Esophagus (tissue), 2 donors: ENCODE measurements around the gene GET3. TPM values are rescaled to one million over a fixed set of nuclear protein-coding genes. Genes with fewer than 3 reads are reported as not detected.

Experiments
- H3K27ac ChIP-seq, 2 donors: one replicate each; pipeline ENCODE4 v1.5.1; 2013; ENCODE audit warnings: low read depth in 2 of 2, mild to moderate bottlenecking in 2 of 2, inconsistent platforms in 1 of 2, low read length in 1 of 2, moderate library complexity in 1 of 2
- H3K27me3 ChIP-seq, 2 donors: one replicate each; pipeline ENCODE4 v1.6.1; 2013; ENCODE audit warnings: low read length in 2 of 2, control low read depth in 1 of 2, mild to moderate bottlenecking in 1 of 2; ENCODE audit not compliant: insufficient read depth in 2 of 2, control insufficient read depth in 1 of 2
- H3K36me3 ChIP-seq, 2 donors: one replicate each; pipeline ENCODE4 v1.6.1; 2013; ENCODE audit warnings: low read length in 1 of 2; ENCODE audit not compliant: control insufficient read depth in 2 of 2, insufficient read depth in 2 of 2
- H3K4me1 ChIP-seq, 2 donors: one replicate each; pipeline ENCODE4 v1.6.1; 2013; ENCODE audit warnings: low read length in 1 of 2; ENCODE audit not compliant: control insufficient read depth in 2 of 2, insufficient read depth in 2 of 2
- H3K4me3 ChIP-seq, 2 donors: one replicate each; pipeline ENCODE4 v1.5.1; 2013; ENCODE audit warnings: low read length in 2 of 2, mild to moderate bottlenecking in 2 of 2, low read depth in 1 of 2, moderate library complexity in 1 of 2
- H3K9me3 ChIP-seq, 2 donors: one replicate each; pipeline ENCODE4 v1.6.1; 2013; ENCODE audit warnings: mild to moderate bottlenecking in 2 of 2, low read depth in 1 of 2, low read length in 1 of 2, moderate library complexity in 1 of 2; ENCODE audit not compliant: control insufficient read depth in 2 of 2, insufficient read depth in 1 of 2
- WGBS, 2 donors: extraction: QIAGEN DNeasy Blood & Tissue Kit; methylation state at CpG; one replicate each; pipeline ENCODE4 v1.1.7; 2013; 5-methylcytosine and 5-hydroxymethylcytosine counted together
- polyA plus RNA-seq, 2 donors: library from polyadenylated mRNA; stranded (reverse); fragments of 200-250 nt; gene quantifications; one replicate each; pipeline ENCODE4 v1.2.3, GENCODE V29; 2013
- donor health status: healthy with polysubstance abuse.
- donor health status: Bipolar disorder and iron deficiency.

Gene GET3
- polyA plus RNA-seq, 2 donors = 46.2 to 74.1 TPM

DNA sequence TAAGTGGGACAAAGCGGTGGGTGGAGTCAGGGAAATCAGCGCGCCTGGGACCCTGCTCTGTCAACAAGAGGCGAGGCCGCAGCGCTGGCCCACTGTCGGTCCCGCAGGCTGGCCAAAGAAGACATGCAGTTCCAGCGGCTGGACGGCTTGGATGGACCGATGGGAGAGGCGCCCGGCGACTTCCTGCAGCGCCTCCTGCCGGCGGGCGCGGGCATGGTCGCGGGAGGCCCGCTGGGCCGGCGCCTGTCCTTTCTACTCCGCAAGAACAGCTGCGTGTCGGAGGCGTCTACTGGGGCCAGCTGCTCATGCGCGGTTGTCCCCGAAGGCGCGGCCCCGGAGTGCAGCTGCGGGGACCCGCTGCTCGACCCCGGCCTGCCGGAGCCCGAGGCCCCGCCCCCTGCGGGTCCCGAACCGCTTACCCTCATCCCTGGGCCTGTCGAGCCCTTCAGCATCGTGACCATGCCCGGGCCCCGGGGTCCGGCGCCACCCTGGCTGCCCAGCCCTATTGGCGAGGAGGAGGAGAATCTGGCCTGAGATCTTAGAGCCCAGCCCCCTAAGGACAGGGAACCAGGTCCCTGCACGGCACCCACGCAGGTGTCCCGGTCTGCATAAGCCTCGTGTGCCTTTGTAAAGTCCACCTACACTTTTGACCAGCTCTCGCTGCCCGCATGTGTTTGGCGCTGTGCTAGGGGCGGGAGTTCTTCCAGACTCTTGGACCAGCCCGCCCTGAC lies 20.4 kb downstream of the GET3 start:
- Histone ChIP-seq H3K4me3 (peak overlapping the region; percentile 32 to 39), H3K36me3 (peaks cover 0 to 6% of the 10 kb centered on the region in 2 donors), H3K9me3 (no peaks in the 10 kb centered on the region), H3K4me1 (peaks cover 0 to 2% of the 10 kb centered on the region in 2 donors), H3K27me3 (no peaks in the 10 kb centered on the region), H3K27ac (no peak overlapping the region)
- whole genome bisulfite sequencing, 2 donors = 6% methylated on average over 49 to 60 of the region's 60 CpGs

DNA sequence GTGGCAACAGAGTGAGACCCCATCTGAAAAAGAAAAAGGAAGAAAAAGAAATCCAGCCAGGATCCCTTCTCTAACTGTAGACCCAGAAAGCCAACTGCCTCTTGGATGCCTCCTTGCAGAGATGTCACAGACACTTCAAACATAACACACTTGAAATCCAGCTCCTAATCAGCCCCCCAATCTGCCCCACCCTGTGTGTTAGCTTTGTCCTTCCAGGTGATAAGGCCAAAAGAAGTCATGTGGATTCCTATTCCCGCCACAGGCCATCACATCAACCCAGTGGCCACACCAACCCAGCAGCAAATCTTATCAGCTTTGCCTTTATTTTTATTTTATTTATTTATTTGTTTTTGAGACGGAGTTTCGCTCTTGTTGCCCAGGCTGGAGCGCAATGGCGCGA lies 22.4 kb downstream of the GET3 start:
- 92 to 93% methylated on average over 6 of the region's 6 CpGs for WGBS, 2 donors
- H3K27ac ChIP-seq = no peak overlapping the region

DNA sequence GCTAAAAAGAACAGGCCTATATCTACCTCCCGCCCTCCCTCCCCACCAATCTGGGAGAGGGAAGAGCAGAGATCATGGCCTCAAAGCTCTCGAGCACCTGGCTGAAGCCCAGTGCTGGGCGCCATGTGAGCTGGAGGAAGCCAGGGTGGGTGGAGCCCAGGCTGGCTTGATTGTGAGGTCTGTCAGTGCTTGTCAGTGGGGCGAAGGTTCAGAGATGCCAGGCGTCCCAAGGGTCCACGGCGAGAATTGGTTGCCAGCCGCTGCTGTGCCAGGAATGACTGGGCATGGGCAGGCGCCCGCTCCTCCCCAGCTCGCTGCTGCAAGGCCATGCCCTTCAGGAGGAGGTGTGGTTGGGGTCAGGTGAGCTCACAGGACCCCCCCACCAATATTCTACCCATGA lies 25.8 kb downstream of the GET3 start:
- Histone ChIP-seq H3K36me3 (peaks cover 9 to 27% of the 10 kb centered on the region in 2 donors), H3K27ac (no peak overlapping the region)
- WGBS, 2 donors = 87 to 92% methylated on average over 11 of the region's 11 CpGs

More for the DNA sequence above, 22.4 kb downstream of the GET3 start:
- no peaks in the 10 kb centered on the region for H3K4me1 ChIP-seq
- H3K36me3 ChIP-seq = peaks cover 9 to 18% of the 10 kb centered on the region in 2 donors
- no peak overlapping the region for H3K4me3 ChIP-seq
- H3K27me3 ChIP-seq = no peaks in the 10 kb centered on the region
- H3K9me3 ChIP-seq = no peaks in the 10 kb centered on the region

DNA sequence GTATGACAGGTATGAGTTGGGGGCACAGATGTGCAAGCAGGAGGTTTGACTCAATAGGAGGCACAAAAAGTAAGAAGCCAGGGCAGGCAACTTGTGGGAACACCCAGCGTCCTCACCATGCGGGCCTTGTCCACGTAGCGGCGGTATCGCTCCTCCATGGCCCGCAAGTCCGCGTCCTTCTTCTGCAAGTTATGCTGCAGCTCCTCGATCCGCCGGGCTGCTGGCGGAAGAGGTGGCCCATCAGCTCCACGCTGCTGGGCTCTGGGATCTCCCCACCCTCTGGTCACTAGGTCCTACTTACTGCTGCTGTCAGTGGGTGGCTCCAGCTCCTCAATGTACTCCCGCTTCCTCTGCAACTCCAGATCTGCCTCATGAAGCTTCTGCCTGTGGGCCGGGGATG lies 27.4 kb downstream of the GET3 start:
- no peaks in the 10 kb centered on the region for H3K9me3 ChIP-seq
- H3K27me3 ChIP-seq = no peaks in the 10 kb centered on the region
- WGBS, 2 donors = 96 to 99% methylated on average over 16 of the region's 16 CpGs
- H3K36me3 ChIP-seq = peaks cover 9 to 32% of the 10 kb centered on the region in 2 donors
- no peak overlapping the region for H3K4me3 ChIP-seq
- no peak overlapping the region for H3K27ac ChIP-seq
- no peaks in the 10 kb centered on the region for H3K4me1 ChIP-seq

More for the DNA sequence above, 25.8 kb downstream of the GET3 start:
- Histone ChIP-seq H3K27me3 (no peaks in the 10 kb centered on the region), H3K4me3 (no peak overlapping the region), H3K9me3 (no peaks in the 10 kb centered on the region), H3K4me1 (no peaks in the 10 kb centered on the region)

DNA sequence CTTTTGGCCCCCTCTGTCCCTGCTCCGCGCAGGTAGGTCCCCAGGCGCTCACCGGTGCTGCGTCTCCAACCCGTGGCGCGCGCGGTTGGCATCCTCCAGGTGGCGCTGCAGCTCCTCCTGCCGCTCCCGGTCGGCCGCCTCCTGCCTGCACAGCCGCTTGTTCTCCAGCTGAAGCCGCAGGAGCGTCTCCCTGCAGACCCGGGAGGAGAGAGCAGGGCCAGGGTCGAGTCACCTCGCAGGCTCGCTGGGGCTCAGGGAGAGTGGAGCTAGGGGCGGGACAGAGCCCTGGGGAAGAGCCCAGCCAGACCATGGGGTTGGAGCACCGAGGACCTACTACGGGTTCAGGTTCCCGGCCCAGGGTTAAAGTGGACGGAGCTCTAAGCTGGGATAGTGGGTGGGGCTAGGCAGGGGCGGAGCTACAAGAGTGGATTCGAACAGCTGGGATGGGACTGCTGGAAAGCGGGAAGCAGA lies 28.8 kb downstream of the GET3 start:
- peak overlapping the region in 1 of 2 donors; percentile 28 for H3K4me3 ChIP-seq

DNA sequence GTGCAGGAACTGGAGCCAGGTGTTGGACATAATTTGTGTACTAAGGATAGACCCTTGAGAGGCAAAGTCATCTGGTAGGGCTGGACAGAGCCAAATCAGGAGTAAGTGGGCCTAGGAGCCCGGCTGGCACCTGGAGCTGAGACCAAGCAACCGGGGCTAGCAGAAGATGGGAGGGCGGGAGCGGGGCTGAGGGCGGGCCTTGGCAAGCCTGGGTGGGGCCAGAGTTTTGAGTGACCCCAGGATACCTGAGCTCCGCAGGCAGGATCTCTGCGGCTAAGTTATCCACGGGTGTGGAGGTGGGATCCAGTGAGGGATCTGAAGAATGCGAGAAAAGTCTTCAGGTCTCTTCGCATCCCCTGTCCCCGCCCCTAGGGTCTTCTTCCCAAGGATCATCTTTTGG lies 29.9 kb downstream of the GET3 start:
- H3K9me3 ChIP-seq = no peaks in the 10 kb centered on the region
- no peaks in the 10 kb centered on the region for H3K4me1 ChIP-seq
- no peak overlapping the region for H3K4me3 ChIP-seq
- no peaks in the 10 kb centered on the region for H3K27me3 ChIP-seq
- 89 to 91% methylated on average over 11 of the region's 11 CpGs for WGBS, 2 donors
- no peak overlapping the region for H3K27ac ChIP-seq
- peaks cover 14 to 44% of the 10 kb centered on the region in 2 donors for H3K36me3 ChIP-seq

More for the DNA sequence above, 28.8 kb downstream of the GET3 start:
- no peak overlapping the region for H3K27ac ChIP-seq
- H3K27me3 ChIP-seq = no peaks in the 10 kb centered on the region
- H3K9me3 ChIP-seq = no peaks in the 10 kb centered on the region
- H3K36me3 ChIP-seq = peaks cover 14 to 45% of the 10 kb centered on the region in 2 donors
- no peaks in the 10 kb centered on the region for H3K4me1 ChIP-seq
- 39 to 69% methylated on average over 30 of the region's 30 CpGs for WGBS, 2 donors

DNA sequence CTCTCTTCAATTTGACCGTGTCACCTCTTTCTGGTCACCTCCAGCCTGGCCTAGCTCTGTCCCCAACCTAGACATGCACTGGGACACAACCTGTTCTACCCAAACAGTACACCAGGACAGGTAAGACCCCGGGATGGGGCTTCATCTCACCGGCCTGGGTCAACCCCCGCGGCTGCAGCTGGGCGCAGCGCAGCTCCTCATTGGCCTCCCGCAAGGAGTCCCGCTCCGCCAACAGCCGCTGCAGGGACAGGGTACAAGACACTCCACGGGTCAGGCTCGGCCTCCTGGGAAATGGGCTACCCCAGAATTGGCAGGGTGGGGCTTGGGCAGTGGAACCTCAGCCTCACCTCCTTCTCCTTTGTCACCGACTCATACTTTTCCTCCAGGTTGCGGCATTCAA lies 30.4 kb downstream of the GET3 start:
- 96% methylated on average over 15 of the region's 15 CpGs for WGBS, 2 donors
- peaks cover 14 to 43% of the 10 kb centered on the region in 2 donors for H3K36me3 ChIP-seq

DNA sequence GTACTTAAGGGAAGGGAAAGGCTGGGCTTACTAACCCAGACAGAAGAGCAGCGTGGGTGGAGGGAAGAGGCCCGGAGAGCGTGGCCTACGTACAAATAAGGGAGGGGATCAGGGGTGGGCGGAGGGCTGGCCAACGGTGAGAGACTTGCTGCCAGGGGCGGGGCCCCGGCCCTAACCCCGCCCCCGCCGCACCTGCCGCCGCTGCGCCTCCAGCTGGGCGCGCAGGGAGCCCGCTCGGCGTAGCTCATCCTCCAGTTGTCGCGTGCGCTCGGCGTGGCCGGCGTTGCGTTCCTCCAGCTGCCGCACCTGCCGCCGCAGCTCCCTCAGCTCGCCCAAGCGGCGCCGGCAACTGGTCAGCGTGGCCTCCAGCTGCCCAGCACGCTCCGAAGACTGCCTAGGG lies 32.4 kb downstream of the GET3 start:
- H3K9me3 ChIP-seq = no peaks in the 10 kb centered on the region
- 51 to 69% methylated on average over 33 to 37 of the region's 37 CpGs for WGBS, 2 donors
- H3K36me3 ChIP-seq = peaks cover 5 to 34% of the 10 kb centered on the region in 2 donors
- H3K4me1 ChIP-seq = peaks cover 0 to 5% of the 10 kb centered on the region in 2 donors
- no peak overlapping the region for H3K27ac ChIP-seq
- no peak overlapping the region for H3K4me3 ChIP-seq
- no peaks in the 10 kb centered on the region for H3K27me3 ChIP-seq

More for the DNA sequence above, 30.4 kb downstream of the GET3 start:
- no peak overlapping the region for H3K4me3 ChIP-seq
- H3K27ac ChIP-seq = no peak overlapping the region
- H3K4me1 ChIP-seq = no peaks in the 10 kb centered on the region
- H3K9me3 ChIP-seq = no peaks in the 10 kb centered on the region
- H3K27me3 ChIP-seq = no peaks in the 10 kb centered on the region

DNA sequence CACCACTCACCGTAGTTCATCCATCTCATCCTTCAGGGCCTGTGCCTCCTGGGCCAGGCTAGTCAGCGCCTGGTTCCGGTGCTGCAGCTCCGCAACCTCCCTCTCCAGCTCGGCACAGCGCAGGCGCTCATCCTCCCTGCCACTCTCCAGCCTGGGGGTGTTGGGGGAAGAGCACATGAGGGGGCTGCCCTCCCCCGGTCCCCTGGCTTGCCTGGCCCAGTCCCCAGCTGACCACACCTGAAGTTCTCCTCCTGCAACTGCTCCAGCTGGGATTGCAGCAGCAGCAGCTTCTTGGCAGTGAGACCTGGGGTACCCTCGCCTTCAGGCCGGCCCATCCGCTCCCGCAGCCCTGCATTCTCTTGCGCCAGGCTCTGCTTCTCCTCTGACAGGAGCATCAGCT lies 33.6 kb downstream of the GET3 start:
- Histone ChIP-seq H3K9me3 (no peaks in the 10 kb centered on the region), H3K4me1 (peaks cover 0 to 10% of the 10 kb centered on the region in 2 donors), H3K27ac (no peak overlapping the region), H3K4me3 (no peak overlapping the region), H3K36me3 (peaks cover 5 to 30% of the 10 kb centered on the region in 2 donors), H3K27me3 (no peaks in the 10 kb centered on the region)
- WGBS, 2 donors = 95 to 97% methylated on average over 13 of the region's 13 CpGs

DNA sequence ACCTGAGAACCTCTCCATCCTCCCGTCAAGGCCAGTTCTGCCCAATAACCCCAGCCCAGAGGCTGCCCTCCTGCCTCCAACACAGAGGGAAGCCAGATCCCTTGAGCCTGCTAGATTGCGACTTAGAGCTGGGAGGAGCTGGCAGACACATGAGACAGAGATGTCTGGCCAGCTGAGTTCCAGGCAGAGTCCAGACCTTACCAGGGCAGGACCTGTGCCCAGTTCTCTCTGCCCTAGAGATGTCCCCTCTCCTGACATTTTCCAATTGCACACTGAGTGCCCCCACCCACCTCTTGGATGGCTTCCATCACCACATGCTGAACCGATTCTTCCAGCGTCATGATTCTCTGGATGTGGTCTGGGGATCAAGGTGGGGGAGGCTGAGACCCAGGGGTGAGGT lies 35.0 kb downstream of the GET3 start:
- H3K9me3 ChIP-seq = no peaks in the 10 kb centered on the region
- peaks cover 0 to 10% of the 10 kb centered on the region in 2 donors for H3K4me1 ChIP-seq
- 77 to 82% methylated on average over 4 of the region's 4 CpGs for WGBS, 2 donors
- no peaks in the 10 kb centered on the region for H3K27me3 ChIP-seq
- no peak overlapping the region for H3K27ac ChIP-seq
- H3K36me3 ChIP-seq = peaks cover 5 to 30% of the 10 kb centered on the region in 2 donors
- H3K4me3 ChIP-seq = no peak overlapping the region
